ENCODE data around the gene CAPN5.

CAPN5 gene

DNA sequence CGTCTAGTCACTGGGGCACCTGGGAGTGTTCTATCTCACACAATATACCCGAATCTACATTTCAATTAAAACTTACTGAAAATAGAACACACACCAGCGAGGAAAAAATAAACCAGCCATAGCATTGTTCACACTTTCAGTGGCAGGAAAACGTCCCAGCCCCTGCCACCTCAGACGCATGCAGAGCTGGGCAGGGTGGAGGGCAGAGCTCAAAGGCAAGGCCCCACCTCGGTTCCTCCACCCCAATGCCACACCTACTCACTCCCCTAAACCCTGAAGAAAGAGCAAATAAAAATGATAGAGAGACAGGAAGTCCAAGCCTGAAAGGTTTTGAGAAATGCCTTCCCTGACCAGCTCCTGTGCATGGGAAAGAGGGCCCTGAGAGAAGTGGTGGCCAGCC lies 17.7 kb upstream of the CAPN5 start:
- TF ChIP-seq REST (IDR thresholded peaks at IDR 0.05; ENCODE audit: insufficient replicate concordance, low read depth), result no peak
- no peak for TF ChIP-seq SPI1 (IDR thresholded peaks at IDR 0.05; ENCODE audit: borderline replicate concordance, low read depth)
- Histone ChIP-seq H3K27ac (replicated peaks) (no peak overlapping the region), H3K27me3 (ENCODE audit: insufficient read depth, poor library complexity, severe bottlenecking) (no peaks in the 10 kb centered on the region), H3K4me3 (replicated peaks; ENCODE audit: insufficient read depth, low read length) (no peak overlapping the region)
- DNase-seq (ENCODE audit: low read depth in 1 of 2, low spot score in 1 of 2), result no peak

DNA sequence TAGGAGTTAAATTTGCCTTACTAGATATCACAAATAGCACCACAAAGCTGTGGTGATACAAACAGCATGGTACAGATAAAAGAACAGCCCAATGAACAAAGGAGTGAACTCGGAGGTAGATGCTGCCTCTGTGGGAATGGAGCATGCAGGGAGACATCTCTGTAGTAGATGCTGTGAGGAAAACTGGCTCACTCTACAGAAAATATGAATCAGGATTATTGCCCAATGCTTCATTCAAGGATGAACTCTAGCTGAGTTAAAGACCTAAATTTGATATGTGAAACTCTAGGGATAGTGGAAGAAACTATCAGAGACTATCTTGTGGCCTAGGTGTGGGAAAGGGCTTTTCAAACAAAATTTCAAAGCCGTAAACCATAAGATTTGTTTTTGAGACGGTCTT lies 15.3 kb upstream of the CAPN5 start:
- Histone ChIP-seq H3K27ac (replicated peaks) (no peak overlapping the region), H3K27me3 (ENCODE audit: insufficient read depth, poor library complexity, severe bottlenecking) (no peaks in the 10 kb centered on the region), H3K4me3 (replicated peaks; ENCODE audit: insufficient read depth, low read length) (no peak overlapping the region)
- no peak for DNase-seq (ENCODE audit: low read depth in 1 of 2, low spot score in 1 of 2)
- TF ChIP-seq REST (IDR thresholded peaks at IDR 0.05; ENCODE audit: insufficient replicate concordance, low read depth) (no peak), SPI1 (IDR thresholded peaks at IDR 0.05; ENCODE audit: borderline replicate concordance, low read depth) (no peak), POLR2AphosphoS5 (IDR thresholded peaks at IDR 0.05; ENCODE audit: low read depth) (no peak), GABPA (IDR thresholded peaks at IDR 0.05; ENCODE audit: low read depth) (no peak)
- TF ChIP-seq, protein P1, sequence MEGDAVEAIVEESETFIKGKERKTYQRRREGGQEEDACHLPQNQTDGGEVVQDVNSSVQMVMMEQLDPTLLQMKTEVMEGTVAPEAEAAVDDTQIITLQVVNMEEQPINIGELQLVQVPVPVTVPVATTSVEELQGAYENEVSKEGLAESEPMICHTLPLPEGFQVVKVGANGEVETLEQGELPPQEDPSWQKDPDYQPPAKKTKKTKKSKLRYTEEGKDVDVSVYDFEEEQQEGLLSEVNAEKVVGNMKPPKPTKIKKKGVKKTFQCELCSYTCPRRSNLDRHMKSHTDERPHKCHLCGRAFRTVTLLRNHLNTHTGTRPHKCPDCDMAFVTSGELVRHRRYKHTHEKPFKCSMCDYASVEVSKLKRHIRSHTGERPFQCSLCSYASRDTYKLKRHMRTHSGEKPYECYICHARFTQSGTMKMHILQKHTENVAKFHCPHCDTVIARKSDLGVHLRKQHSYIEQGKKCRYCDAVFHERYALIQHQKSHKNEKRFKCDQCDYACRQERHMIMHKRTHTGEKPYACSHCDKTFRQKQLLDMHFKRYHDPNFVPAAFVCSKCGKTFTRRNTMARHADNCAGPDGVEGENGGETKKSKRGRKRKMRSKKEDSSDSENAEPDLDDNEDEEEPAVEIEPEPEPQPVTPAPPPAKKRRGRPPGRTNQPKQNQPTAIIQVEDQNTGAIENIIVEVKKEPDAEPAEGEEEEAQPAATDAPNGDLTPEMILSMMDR (IDR thresholded peaks at IDR 0.05; ENCODE audit: insufficient read depth, low read length), result no peak

DNA sequence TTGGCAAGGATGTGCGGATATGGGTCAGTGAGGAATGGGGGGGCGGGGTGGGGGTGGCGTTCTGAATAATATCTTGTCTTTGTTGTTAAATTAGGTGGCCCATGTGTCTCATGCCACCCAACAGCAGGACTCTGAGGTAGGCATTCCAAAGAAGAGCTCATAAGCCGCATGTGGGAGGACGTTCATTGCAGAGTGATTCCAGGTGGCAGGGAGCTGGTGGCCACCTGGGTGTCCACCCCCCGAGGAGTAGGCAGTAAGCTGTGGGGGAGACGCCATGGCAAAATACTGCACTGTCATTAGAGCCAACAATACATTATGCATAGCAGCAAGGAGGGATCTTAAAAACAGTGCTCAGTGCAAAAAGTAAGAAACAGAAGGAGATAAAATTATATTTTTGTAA lies 14.3 kb upstream of the CAPN5 start:
- H3K27me3 ChIP-seq (ENCODE audit: insufficient read depth, poor library complexity, severe bottlenecking), result no peaks in the 10 kb centered on the region
- H3K27ac ChIP-seq (replicated peaks), result no peak overlapping the region
- DNase-seq (ENCODE audit: low read depth in 1 of 2, low spot score in 1 of 2), result no peak
- TF ChIP-seq SPI1 (IDR thresholded peaks at IDR 0.05; ENCODE audit: borderline replicate concordance, low read depth) (no peak), GABPA (IDR thresholded peaks at IDR 0.05; ENCODE audit: low read depth) (no peak), REST (IDR thresholded peaks at IDR 0.05; ENCODE audit: insufficient replicate concordance, low read depth) (no peak), POLR2AphosphoS5 (IDR thresholded peaks at IDR 0.05; ENCODE audit: low read depth) (no peak)
- TF ChIP-seq, protein P1 (IDR thresholded peaks at IDR 0.05; ENCODE audit: insufficient read depth, low read length), result no peak
- H3K4me3 ChIP-seq (replicated peaks; ENCODE audit: insufficient read depth, low read length), result no peak overlapping the region

All from HL-60 (cell line).